MM.1S (cell line): ENCODE measurements around the gene CNPPD1.

Experiments
- EZH2phosphoT487 ChIP-seq: fragments of 300-600 bp; sonication (generic); IDR thresholded peaks from 2 replicates; pipeline ENCODE4 v1.6.1; 2018; ENCODE audit warnings: antibody characterized with exemption, low read length
- TF ChIP-seq, protein P1 (sequence below): fragments of 300-600 bp; sonication (generic); IDR thresholded peaks from 2 replicates; pipeline ENCODE4 v1.5.1; 2016; ENCODE audit warnings: antibody characterized with exemption, low read length, mixed read lengths

GRCh38 chr2:219214786-219215185 is 38.1 kb upstream of the CNPPD1 start:
- TF ChIP-seq, protein P1, sequence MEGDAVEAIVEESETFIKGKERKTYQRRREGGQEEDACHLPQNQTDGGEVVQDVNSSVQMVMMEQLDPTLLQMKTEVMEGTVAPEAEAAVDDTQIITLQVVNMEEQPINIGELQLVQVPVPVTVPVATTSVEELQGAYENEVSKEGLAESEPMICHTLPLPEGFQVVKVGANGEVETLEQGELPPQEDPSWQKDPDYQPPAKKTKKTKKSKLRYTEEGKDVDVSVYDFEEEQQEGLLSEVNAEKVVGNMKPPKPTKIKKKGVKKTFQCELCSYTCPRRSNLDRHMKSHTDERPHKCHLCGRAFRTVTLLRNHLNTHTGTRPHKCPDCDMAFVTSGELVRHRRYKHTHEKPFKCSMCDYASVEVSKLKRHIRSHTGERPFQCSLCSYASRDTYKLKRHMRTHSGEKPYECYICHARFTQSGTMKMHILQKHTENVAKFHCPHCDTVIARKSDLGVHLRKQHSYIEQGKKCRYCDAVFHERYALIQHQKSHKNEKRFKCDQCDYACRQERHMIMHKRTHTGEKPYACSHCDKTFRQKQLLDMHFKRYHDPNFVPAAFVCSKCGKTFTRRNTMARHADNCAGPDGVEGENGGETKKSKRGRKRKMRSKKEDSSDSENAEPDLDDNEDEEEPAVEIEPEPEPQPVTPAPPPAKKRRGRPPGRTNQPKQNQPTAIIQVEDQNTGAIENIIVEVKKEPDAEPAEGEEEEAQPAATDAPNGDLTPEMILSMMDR, result no peak
- TF ChIP-seq EZH2phosphoT487, result no peak
